Raji (cell line): Measurements from ENCODE around the gene NCKAP5L.

Experiments
- POLR2A ChIP-seq: IDR thresholded peaks from 2 replicates; pipeline ENCODE4 v1.6.1; 2011; ENCODE audit warnings: low read depth, low read length, control low read depth; ENCODE audit not compliant: insufficient read depth

Gene NCKAP5L

DNA sequence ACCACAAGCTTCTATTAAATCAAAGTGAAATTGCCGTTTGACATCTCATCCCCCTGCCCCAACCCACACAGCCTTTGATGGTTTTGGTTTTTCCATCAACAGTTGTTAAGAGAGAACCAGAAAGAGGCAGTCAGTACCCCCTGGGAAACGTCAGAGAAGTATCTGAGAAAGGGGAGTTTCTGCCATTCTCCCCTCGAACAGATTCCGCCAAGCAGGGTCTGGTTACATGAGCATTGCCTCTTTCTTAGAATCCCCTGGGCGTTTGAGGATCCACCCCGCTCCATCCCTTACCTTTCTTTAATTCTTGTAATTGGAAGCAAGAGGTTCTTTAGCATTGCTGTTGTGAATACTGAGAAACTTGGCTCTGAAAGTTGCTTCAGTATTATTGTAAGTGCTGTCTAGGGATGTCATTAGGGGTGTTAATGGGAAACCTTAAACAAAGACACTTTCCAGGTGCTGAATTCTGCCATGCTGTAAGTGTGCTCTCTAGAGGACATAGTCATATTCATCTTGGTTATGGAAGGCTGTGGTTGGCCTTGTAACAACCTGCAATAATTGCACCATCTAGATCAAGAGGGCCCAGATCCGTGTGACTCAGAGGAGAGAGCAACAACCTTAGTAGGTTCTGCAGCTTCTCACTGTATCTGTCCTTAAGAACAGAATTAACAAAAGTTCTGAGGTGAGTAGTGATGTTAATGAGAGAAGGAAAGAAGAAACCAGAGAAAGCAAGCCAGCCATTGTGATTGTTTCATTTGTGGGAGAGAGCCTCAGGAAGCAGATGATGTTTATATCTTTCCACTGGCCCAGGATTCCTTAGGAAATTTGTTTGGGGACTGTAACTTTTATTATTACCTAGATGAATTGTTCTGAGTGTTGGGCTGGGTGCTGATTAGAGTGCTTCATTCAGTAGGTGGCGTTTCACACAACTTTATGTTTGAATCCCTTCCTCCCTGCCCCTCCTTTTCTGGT lies 77.9 kb downstream of the NCKAP5L start:
- no peak for TF ChIP-seq POLR2A

DNA sequence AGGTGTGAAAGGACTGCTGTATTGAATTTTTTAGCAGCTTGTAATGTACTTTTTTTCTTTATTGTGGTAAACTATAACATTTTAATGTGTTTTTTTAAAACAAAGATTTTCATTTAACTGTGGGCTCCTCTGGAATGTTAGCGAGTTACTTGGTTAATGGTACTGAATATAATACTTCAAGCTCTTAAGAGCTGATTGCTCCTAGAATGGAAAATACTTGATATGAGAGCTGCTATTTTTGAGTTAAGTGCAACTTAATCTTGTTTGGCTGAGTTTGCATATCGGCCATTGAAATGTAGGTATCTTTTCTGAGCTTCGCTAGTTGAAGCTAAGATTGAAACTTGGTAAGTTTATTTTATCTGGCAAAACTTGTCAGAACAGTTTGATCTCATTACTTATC lies 79.4 kb downstream of the NCKAP5L start:
- no peak for TF ChIP-seq POLR2A

DNA sequence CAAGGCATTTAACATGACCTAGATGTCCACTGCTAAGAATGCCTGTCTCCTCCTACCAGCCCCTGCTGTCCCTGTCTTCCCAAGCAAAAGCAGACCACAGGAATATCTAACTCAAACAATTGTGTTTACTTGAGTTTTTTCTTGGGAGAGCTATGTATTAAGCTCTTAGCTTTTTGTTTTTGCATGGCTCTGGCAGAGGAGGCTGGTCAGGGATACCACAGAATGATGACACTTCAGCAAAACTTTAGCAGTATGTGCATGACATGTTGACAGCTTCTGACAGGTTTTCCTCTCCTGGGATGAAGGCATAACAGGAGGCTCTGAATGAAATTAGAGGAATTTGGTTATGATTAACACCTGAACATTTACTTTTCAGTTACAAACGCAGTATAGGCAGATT lies 79.9 kb downstream of the NCKAP5L start:
- TF ChIP-seq POLR2A: no peak

DNA sequence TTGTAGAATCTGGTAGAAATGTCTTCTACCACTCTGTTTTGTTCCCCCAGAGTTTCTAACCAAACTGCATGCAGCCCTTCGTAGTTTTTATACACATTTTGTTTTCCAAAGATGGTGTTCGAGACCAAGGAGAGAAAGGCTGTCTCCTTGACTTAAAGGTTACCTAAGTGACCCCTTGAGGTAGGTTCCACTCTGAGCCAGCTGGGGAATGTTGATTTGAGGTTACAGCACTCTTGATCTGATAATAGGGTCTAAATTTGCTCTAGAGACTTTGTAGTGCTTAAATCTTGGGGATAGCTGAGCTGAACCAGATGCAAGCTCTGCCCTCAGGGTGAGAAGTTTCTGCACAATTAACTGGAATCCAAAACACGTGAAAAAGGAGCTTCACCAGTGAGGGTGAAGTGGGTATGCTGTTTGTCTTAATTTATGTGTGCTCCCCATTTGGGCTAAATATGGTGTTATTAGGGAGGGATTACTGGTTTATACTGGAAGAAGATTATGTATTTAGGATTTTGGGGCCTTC lies 83.8 kb downstream of the NCKAP5L start:
- no peak for TF ChIP-seq POLR2A

DNA sequence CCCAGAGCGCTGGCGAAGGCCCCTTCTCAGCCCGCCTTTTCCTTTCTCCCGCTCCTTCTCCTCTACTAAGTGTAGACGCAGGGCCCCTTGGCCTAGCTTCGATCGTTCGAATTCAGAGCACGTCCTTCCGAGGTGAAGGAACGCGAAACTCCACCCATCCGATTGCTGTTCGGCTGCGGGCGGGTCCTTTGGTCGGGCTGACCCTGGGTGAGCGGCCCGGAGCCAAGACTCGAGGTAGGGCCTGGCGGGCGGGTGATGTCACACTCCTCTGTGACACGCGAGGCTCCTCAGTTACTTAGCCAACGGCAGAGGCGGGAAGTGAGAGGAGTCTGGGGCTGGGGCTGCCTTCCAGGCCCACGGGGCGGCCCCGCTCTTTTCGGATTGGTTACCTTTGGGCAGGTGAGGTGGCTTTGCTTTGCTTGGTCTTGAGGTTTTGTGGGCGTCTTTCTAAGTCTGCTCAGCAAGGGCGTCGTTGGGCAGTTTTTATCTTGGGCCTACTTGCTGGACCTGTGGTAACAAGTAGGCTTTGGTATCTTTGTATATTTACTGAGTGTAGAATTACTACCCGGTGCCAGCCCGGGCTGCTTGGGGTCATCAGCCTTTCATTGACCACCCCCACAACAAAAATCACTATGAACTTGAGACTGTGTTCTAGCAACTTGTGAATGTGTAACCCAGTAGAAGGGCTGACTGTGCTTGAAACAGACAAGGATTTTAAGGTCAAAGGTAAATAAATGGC lies 86.2 kb downstream of the NCKAP5L start:
- no peak for TF ChIP-seq POLR2A
